ENCODE results near the gene FGF14. TPM values are rescaled to one million over a fixed set of nuclear protein-coding genes. Genes with fewer than 3 reads are reported as not detected.

FGF14 gene
- polyA plus RNA-seq, 1 of the 3 experiments (the other 2 are of a cell fraction), result 0.20 TPM

- H3F3A ChIP-seq (replicated peaks; ENCODE audit: insufficient read depth), result no peaks in the 10 kb centered on the region
- no peaks in the 10 kb centered on the region for H4K20me1 ChIP-seq (ENCODE audit: insufficient read depth)
- 0 out of 2 replicates have a peak, but pooled peaks cover 2% of the 10 kb centered on the region for H3K9me2 ChIP-seq
- 66% methylated on average over 5 of the region's 5 CpGs for WGBS (ENCODE audit: low lambda C conversion rate)
- H3K9me3 ChIP-seq, result no peaks in the 10 kb centered on the region
- CTCF ChIA-PET, result no interaction called here
- no peak overlapping the region for H3K9ac ChIP-seq
- H3K4me1 ChIP-seq (ENCODE audit: control insufficient read depth in 1 of 2, insufficient read depth in 2 of 2, low read depth in 1 of 2, low read length in 1 of 2), result no peaks in the 10 kb centered on the region
- POLR2A ChIA-PET, result no interaction called here
- no peak overlapping the region for H3K4me2 ChIP-seq
- H3K36me3 ChIP-seq (replicated peaks in 1 of 2; ENCODE audit: control insufficient read depth in 1 of 2, insufficient read depth in 2 of 2, low read length in 1 of 2), result peaks cover 0 to 6% of the 10 kb centered on the region in 2 experiments
- DNase-seq, result no peak
- H2AFZ ChIP-seq (ENCODE audit: low read depth), result no peak overlapping the region
- TF ChIP-seq NFIC (IDR thresholded peaks at IDR 0.05; ENCODE audit: borderline replicate concordance), result no peak
- TF ChIP-seq FOXJ3 (CRISPR knock-in tag; IDR thresholded peaks at IDR 0.05), result no peak
- TF ChIP-seq RCOR1 (IDR thresholded peaks at IDR 0.05; ENCODE audit: low read length), result no peak
- TF ChIP-seq RXRA (IDR thresholded peaks at IDR 0.05; ENCODE audit: borderline replicate concordance, low read depth), result no peak
- no peak for TF ChIP-seq SMC3 (IDR thresholded peaks at IDR 0.05; ENCODE audit: low read depth, low read length)
- no peak for TF ChIP-seq REST (IDR thresholded peaks at IDR 0.05; ENCODE audit: low read depth, low read length)
- no peak for TF ChIP-seq IRF3 (IDR thresholded peaks at IDR 0.05; ENCODE audit: low read depth, low read length)
- no peak for TF ChIP-seq SIN3A (IDR thresholded peaks at IDR 0.05; ENCODE audit: borderline replicate concordance, low read depth, low read length)
- no peak for TF ChIP-seq POLR2AphosphoS5 (IDR thresholded peaks at IDR 0.05; ENCODE audit: low read depth, low read length)
- TF ChIP-seq TAF1 (IDR thresholded peaks at IDR 0.05; ENCODE audit: borderline replicate concordance, low read depth, low read length), result no peak
- TF ChIP-seq GABPA (IDR thresholded peaks at IDR 0.05; ENCODE audit: low read depth), result no peak
- no peaks in the 10 kb centered on the region for H3K27me3 ChIP-seq (ENCODE audit: insufficient read depth)
- no peak overlapping the region for H3K27ac ChIP-seq (ENCODE audit: low read depth in 2 of 2, low read length in 1 of 2)
- no peak overlapping the region for H3K4me3 ChIP-seq (ENCODE audit: low read depth in 2 of 2, low read length in 1 of 2)
- H3K79me2 ChIP-seq (ENCODE audit: insufficient read depth), result no peaks in the 10 kb centered on the region
Measured at GRCh38 chr13:101858860-101859259, 543.0 kb downstream of the FGF14 start.

- Histone ChIP-seq H3K4me3 (ENCODE audit: low read depth in 2 of 2, low read length in 1 of 2) (no peak overlapping the region), H3K9me2 (no peaks in the 10 kb centered on the region), H3K27me3 (ENCODE audit: insufficient read depth) (no peaks in the 10 kb centered on the region), H3F3A (replicated peaks; ENCODE audit: insufficient read depth) (no peaks in the 10 kb centered on the region), H2AFZ (ENCODE audit: low read depth) (peak overlapping the region; percentile 57; the same call in 1 of the 2 replicates), H3K4me1 (ENCODE audit: control insufficient read depth in 1 of 2, insufficient read depth in 2 of 2, low read depth in 1 of 2, low read length in 1 of 2) (peaks cover 5 to 7% of the 10 kb centered on the region in 2 experiments; a peak in 3 of 4 replicates), H4K20me1 (ENCODE audit: insufficient read depth) (no peaks in the 10 kb centered on the region), H3K4me2 (no peak overlapping the region), H3K9me3 (no peaks in the 10 kb centered on the region), H3K79me2 (ENCODE audit: insufficient read depth) (no peaks in the 10 kb centered on the region), H3K9ac (no peak overlapping the region), H3K36me3 (replicated peaks in 1 of 2; ENCODE audit: control insufficient read depth in 1 of 2, insufficient read depth in 2 of 2, low read length in 1 of 2) (no peaks in the 10 kb centered on the region), H3K27ac (ENCODE audit: low read depth in 2 of 2, low read length in 1 of 2) (no peak overlapping the region)
- DNase-seq, result no peak
- TF ChIP-seq FOSL2 (IDR thresholded peaks at IDR 0.05; ENCODE audit: borderline replicate concordance, low read depth) (no peak), NRF1 (IDR thresholded peaks at IDR 0.05; ENCODE audit: low read depth, low read length) (no peak), TAF1 (IDR thresholded peaks at IDR 0.05; ENCODE audit: borderline replicate concordance, low read depth, low read length) (no peak), IRF3 (IDR thresholded peaks at IDR 0.05; ENCODE audit: low read depth, low read length) (no peak), RCOR1 (IDR thresholded peaks at IDR 0.05; ENCODE audit: low read length) (no peak), NFIC (IDR thresholded peaks at IDR 0.05; ENCODE audit: borderline replicate concordance) (no peak), ELF1 (IDR thresholded peaks at IDR 0.05) (no peak)
- WGBS (ENCODE audit: low lambda C conversion rate), result 84% methylated on average over 4 of the region's 4 CpGs
- CTCF ChIA-PET, result no interaction called here
- POLR2A ChIA-PET, result no interaction called here
Measured at GRCh38 chr13:101846701-101847100, 555.1 kb downstream of the FGF14 start.

Data from SK-N-SH (cell line).